ENCODE data around the gene FTH1. TPM values are rescaled to one million over a fixed set of nuclear protein-coding genes. Genes with fewer than 3 reads are reported as not detected.
A peak's percentile ranks its signal among the peaks of the same experiment; 100 is the strongest.

Gene FTH1
- total and polyA plus RNA-seq, 2 of the 13 experiments (the other 11 are each of a cell fraction or from before 2014, with no cell fraction given), result 607 to 760 TPM

GRCh38 chr11:61967116-61967923, at the start of gene FTH1 (continued):
- no peak; the same call in 1 of the 2 replicates for TF ChIP-seq ZIK1 (CRISPR knock-in tag; IDR thresholded peaks at IDR 0.05; ENCODE audit: borderline replicate concordance, low read depth)
- no peak for TF ChIP-seq KLF15 (CRISPR knock-in tag; IDR thresholded peaks at IDR 0.05; ENCODE audit: borderline replicate concordance)
- peak; percentile 75 for TF ChIP-seq GMEB1 (CRISPR knock-in tag; IDR thresholded peaks at IDR 0.05; ENCODE audit: borderline replicate concordance)
- TF ChIP-seq U2AF2 (IDR thresholded peaks at IDR 0.05; ENCODE audit: low read depth, low read length), result no peak
- TF ChIP-seq AKAP8 (CRISPR knock-in tag; IDR thresholded peaks at IDR 0.05), result no peak
- TF ChIP-seq FUBP1 (CRISPR knock-in tag; IDR thresholded peaks at IDR 0.05; ENCODE audit: borderline replicate concordance), result no peak
- no peak for TF ChIP-seq ZNF317 (CRISPR knock-in tag; IDR thresholded peaks at IDR 0.05)
- TF ChIP-seq RXRB (CRISPR knock-in tag; IDR thresholded peaks at IDR 0.05; ENCODE audit: borderline replicate concordance), result no peak; the same call in 1 of the 2 replicates
- 0 out of 2 replicates have a peak, but pooled peaks have one; percentile 48 for TF ChIP-seq TOE1 (CRISPR knock-in tag; IDR thresholded peaks at IDR 0.05)
- TF ChIP-seq HOXA3 (CRISPR knock-in tag; IDR thresholded peaks at IDR 0.05), result peak; percentile 73
- TF ChIP-seq NFKB2 (CRISPR knock-in tag; IDR thresholded peaks at IDR 0.05; ENCODE audit: borderline replicate concordance), result peak; percentile 74
- no peak for TF ChIP-seq SNAPC2 (CRISPR knock-in tag; IDR thresholded peaks at IDR 0.05)
- 0 out of 2 replicates have a peak, but pooled peaks have one; percentile 40 for TF ChIP-seq KDM5A (IDR thresholded peaks at IDR 0.05; ENCODE audit: borderline replicate concordance, low read length)
- TF ChIP-seq TOPORS (CRISPR knock-in tag; IDR thresholded peaks at IDR 0.05), result peak; percentile 67; the same call in 1 of the 2 replicates
- TF ChIP-seq ARID2 (CRISPR knock-in tag; IDR thresholded peaks at IDR 0.05; ENCODE audit: borderline replicate concordance), result no peak; the same call in 1 of the 2 replicates
- TF ChIP-seq ZFP37 (CRISPR knock-in tag; IDR thresholded peaks at IDR 0.05; ENCODE audit: borderline replicate concordance), result no peak; the same call in 1 of the 2 replicates
- no peak for TF ChIP-seq PHF5A (CRISPR knock-in tag; IDR thresholded peaks at IDR 0.05; ENCODE audit: low read depth, unreplicated experiment)
- peak; percentile 29; the same call in 1 of the 2 replicates for TF ChIP-seq TGIF2 (CRISPR knock-in tag; IDR thresholded peaks at IDR 0.05)
- TF ChIP-seq HOXD1 (CRISPR knock-in tag; IDR thresholded peaks at IDR 0.05), result peak; percentile 55; the same call in 1 of the 2 replicates
- no peak for TF ChIP-seq IKZF1 (IDR thresholded peaks at IDR 0.05)
- peak; percentile 47 for TF ChIP-seq E2F5 (CRISPR knock-in tag; conservative IDR thresholded peaks at IDR 0.05)
- no peak for TF ChIP-seq ZNF629 (CRISPR knock-in tag; conservative IDR thresholded peaks at IDR 0.05)
- TF ChIP-seq ZNF878 (CRISPR knock-in tag; IDR thresholded peaks at IDR 0.05), result peak; percentile 77; the same call in 1 of the 2 replicates
- 0 out of 2 replicates have a peak, but pooled peaks have one; percentile 25 for TF ChIP-seq ZFP36L1 (CRISPR knock-in tag; IDR thresholded peaks at IDR 0.05)
- TF ChIP-seq SMARCE1 (IDR thresholded peaks at IDR 0.05; ENCODE audit: borderline replicate concordance), result no peak
- TF ChIP-seq ZNF740 (CRISPR knock-in tag; IDR thresholded peaks at IDR 0.05), result peak; percentile 61; the same call in 1 of the 2 replicates

Data from HepG2 (cell line).